ENCODE data around the gene STIM2.
A peak's percentile ranks its signal among the peaks of the same experiment; 100 is the strongest.
"Not testable (repeated sequence)": the region's sequence is repeated elsewhere in the genome, so short reads cannot be mapped to it uniquely, and the experiment has no call there.

Gene STIM2

DNA sequence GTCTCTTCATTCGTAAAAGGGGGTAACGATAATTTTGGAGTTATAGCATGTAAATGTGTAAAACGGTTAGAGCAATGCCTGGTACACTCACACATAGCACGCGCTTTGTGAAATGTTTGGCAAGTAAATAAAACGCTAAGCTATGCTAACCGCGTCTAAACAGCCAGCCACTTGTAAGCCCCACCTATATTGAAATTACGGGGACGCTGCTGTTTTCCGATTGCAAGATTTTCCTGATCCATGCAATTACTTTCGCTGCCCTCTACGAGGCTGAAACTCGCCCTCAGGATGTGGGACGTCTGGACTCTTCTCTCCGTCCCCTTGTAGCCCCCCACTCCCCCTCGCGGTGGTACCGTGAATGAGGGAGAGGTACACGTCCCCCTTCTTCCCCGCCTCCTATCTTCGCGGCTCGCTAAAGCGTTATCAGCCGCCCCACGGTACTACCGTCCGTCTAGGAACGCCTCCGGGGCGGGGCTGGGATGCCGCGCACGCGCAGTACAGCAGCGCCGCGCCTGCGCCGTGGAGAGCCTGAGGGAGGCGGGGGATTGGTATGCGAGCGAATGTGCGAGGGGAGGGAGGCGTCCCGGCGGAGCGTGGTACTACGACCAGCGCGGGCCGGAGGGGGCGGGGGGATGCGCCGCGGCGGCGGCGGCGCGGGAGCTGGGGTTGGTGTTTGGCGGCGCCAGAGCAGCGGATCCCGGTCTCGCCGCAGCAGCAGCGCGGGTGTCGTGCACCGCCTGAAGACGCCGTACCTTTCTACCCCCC, at the start of gene STIM2:
STIM2 (plus strand) TSS at position 685 of the 765 bp plus-strand sequence.
- TF ChIP-seq EZH2phosphoT487 (IDR thresholded peaks at IDR 0.05; ENCODE audit: borderline replicate concordance): no peak
- TF ChIP-seq, protein P1, sequence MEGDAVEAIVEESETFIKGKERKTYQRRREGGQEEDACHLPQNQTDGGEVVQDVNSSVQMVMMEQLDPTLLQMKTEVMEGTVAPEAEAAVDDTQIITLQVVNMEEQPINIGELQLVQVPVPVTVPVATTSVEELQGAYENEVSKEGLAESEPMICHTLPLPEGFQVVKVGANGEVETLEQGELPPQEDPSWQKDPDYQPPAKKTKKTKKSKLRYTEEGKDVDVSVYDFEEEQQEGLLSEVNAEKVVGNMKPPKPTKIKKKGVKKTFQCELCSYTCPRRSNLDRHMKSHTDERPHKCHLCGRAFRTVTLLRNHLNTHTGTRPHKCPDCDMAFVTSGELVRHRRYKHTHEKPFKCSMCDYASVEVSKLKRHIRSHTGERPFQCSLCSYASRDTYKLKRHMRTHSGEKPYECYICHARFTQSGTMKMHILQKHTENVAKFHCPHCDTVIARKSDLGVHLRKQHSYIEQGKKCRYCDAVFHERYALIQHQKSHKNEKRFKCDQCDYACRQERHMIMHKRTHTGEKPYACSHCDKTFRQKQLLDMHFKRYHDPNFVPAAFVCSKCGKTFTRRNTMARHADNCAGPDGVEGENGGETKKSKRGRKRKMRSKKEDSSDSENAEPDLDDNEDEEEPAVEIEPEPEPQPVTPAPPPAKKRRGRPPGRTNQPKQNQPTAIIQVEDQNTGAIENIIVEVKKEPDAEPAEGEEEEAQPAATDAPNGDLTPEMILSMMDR (conservative IDR thresholded peaks at IDR 0.05; ENCODE audit: low read length): peak; percentile 46
- Histone ChIP-seq H3F3A (ENCODE audit: low read depth) (peaks cover 15% of the 10 kb centered on the region; the same call in 1 of the 2 replicates), H2AFZ (ENCODE audit: low read length) (peak within 1 kb of the TSS; percentile 83), H3K79me2 (ENCODE audit: insufficient read depth, low read length) (peaks cover 52% of the 10 kb centered on the region), H3K9me2 (replicated peaks; ENCODE audit: low read depth, low read length) (no peaks in the 10 kb centered on the region), H3K27me3 (ENCODE audit: insufficient read depth, low read length, poor library complexity, severe bottlenecking) (no peaks in the 10 kb centered on the region), H3K4me3 (ENCODE audit: low read length, poor library complexity, severe bottlenecking) (peak within 1 kb of the TSS; percentile 85), H3K9ac (ENCODE audit: low read depth, low read length, poor library complexity, severe bottlenecking) (peak within 1 kb of the TSS; percentile 87), H3K4me2 (ENCODE audit: low read depth, low read length, poor library complexity, severe bottlenecking) (peak within 1 kb of the TSS; percentile 98), H3K36me3 (ENCODE audit: insufficient read depth, low read length) (no peaks in the 10 kb centered on the region), H3K4me1 (ENCODE audit: insufficient read depth, low read length, poor library complexity, severe bottlenecking) (peaks cover 56% of the 10 kb centered on the region), H3K9me3 (ENCODE audit: insufficient read depth, low read depth, low read length) (no peaks in the 10 kb centered on the region), H4K20me1 (ENCODE audit: insufficient read depth, low read length, poor library complexity, severe bottlenecking) (peaks cover 30% of the 10 kb centered on the region)

DNA sequence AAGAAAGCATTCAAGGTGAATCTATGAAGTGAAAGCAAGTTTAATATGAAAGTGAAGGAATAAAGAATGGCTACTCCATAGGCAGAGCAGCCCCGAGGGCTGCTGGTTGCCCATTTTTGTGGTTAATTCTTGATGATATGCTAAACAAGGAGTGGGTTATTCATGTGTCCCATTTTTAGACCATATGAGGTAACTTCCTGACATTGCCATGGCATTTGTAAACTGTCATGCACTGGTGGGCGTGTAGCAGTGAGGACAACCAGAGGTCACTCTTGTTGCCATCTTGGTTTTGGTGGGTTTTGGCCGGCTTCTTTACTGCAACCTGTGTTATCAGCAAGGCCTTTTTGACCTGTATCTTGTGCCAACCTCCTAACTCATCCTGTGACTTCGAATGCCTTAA, 49.1 kb upstream of the STIM2 start:
- peaks cover 22% of the 10 kb centered on the region for H3K27me3 ChIP-seq (ENCODE audit: insufficient read depth, low read length, poor library complexity, severe bottlenecking)
- H3K79me2 ChIP-seq (ENCODE audit: insufficient read depth, low read length); H2AFZ ChIP-seq (ENCODE audit: low read length); H3K9ac ChIP-seq (ENCODE audit: low read depth, low read length, poor library complexity, severe bottlenecking); H3K4me2 ChIP-seq (ENCODE audit: low read depth, low read length, poor library complexity, severe bottlenecking); H3K9me2 ChIP-seq (replicated peaks; ENCODE audit: low read depth, low read length); H3K4me3 ChIP-seq (ENCODE audit: low read length, poor library complexity, severe bottlenecking); H4K20me1 ChIP-seq (ENCODE audit: insufficient read depth, low read length, poor library complexity, severe bottlenecking); H3K36me3 ChIP-seq (ENCODE audit: insufficient read depth, low read length); H3F3A ChIP-seq (ENCODE audit: low read depth); H3K9me3 ChIP-seq (ENCODE audit: insufficient read depth, low read depth, low read length): not testable (repeated sequence)
- H3K4me1 ChIP-seq (ENCODE audit: insufficient read depth, low read length, poor library complexity, severe bottlenecking): peaks cover 19% of the 10 kb centered on the region

DNA sequence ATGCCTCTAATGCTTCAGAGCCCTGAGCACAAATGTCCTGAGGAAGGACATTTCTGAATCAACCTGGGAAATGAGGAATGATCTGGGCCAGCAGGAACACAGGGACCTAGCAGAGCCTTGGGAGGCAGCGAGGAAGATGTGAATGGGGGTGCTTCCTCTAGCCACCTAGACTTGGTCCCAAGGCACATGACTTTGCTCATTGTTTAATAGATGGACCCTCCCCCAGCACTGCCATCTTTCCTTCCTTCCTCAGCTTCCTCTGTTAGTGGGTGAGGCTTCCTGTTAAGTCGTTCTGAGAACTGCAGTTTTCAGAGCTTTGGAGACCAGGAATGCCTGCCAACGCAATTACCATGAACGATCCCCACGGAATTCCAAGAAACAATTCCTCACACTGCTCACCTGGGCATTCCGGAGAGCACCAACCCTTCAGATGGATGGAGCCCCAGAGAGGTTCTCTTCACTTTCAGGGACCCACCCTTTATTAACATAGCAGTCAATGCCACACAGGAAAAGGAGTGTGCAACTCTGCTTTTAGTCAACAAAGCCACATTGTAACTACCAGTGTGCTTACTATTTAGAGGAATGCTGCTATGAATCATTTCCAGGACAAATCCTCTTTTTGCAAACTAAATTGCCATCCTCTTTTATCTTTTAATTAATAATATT, 48.5 kb upstream of the STIM2 start:
- no peaks in the 10 kb centered on the region for H3K36me3 ChIP-seq (ENCODE audit: insufficient read depth, low read length)
- no peaks in the 10 kb centered on the region for H3K9me2 ChIP-seq (replicated peaks; ENCODE audit: low read depth, low read length)
- peaks cover 22% of the 10 kb centered on the region for H3K27me3 ChIP-seq (ENCODE audit: insufficient read depth, low read length, poor library complexity, severe bottlenecking)
- H3F3A ChIP-seq (ENCODE audit: low read depth): no peaks in the 10 kb centered on the region
- no peaks in the 10 kb centered on the region for H4K20me1 ChIP-seq (ENCODE audit: insufficient read depth, low read length, poor library complexity, severe bottlenecking)
- H2AFZ ChIP-seq (ENCODE audit: low read length): no peak overlapping the region
- peak overlapping the region; percentile 57 for H3K4me2 ChIP-seq (ENCODE audit: low read depth, low read length, poor library complexity, severe bottlenecking)
- no peak overlapping the region for H3K4me3 ChIP-seq (ENCODE audit: low read length, poor library complexity, severe bottlenecking)
- H3K79me2 ChIP-seq (ENCODE audit: insufficient read depth, low read length): no peaks in the 10 kb centered on the region
- H3K9ac ChIP-seq (ENCODE audit: low read depth, low read length, poor library complexity, severe bottlenecking): no peak overlapping the region
- no peak for TF ChIP-seq EZH2phosphoT487 (IDR thresholded peaks at IDR 0.05; ENCODE audit: borderline replicate concordance)
- TF ChIP-seq, protein P1 (conservative IDR thresholded peaks at IDR 0.05; ENCODE audit: low read length): no peak
- H3K4me1 ChIP-seq (ENCODE audit: insufficient read depth, low read length, poor library complexity, severe bottlenecking): peaks cover 17% of the 10 kb centered on the region
- H3K9me3 ChIP-seq (ENCODE audit: insufficient read depth, low read depth, low read length): no peaks in the 10 kb centered on the region
